GM19035 (cell line): Measurements from ENCODE around the gene TNC.

Experiments
- ATAC-seq: cut with Tn5 transposase; IDR thresholded peaks from one replicate; pipeline ENCODE4 v1.9.1; 2021; ENCODE audit not compliant: unreplicated experiment

TNC gene

GRCh38 chr9:115015018-115015635 is 102.8 kb downstream of the TNC start:
- ATAC-seq, result no peak

- ATAC-seq, result no peak
Measured at GRCh38 chr9:115014438-115014837, 103.5 kb downstream of the TNC start.

GRCh38 chr9:115013998-115014397 is 104.0 kb downstream of the TNC start:
- peak; percentile 67 for ATAC-seq

GRCh38 chr9:115012486-115012885 is 105.5 kb downstream of the TNC start:
- no peak for ATAC-seq

GRCh38 chr9:115010874-115011273 is 107.1 kb downstream of the TNC start:
- ATAC-seq, result no peak

GRCh38 chr9:115008536-115009270 is 109.3 kb downstream of the TNC start:
- ATAC-seq, result no peak

GRCh38 chr9:115006660-115007059 is 111.3 kb downstream of the TNC start:
- no peak for ATAC-seq

GRCh38 chr9:115005322-115005721 is 112.6 kb downstream of the TNC start:
- ATAC-seq, result no peak

GRCh38 chr9:115004545-115004944 is 113.4 kb downstream of the TNC start:
- no peak for ATAC-seq

- ATAC-seq, result no peak
Measured at GRCh38 chr9:115002371-115003120, 115.4 kb downstream of the TNC start.

GRCh38 chr9:115000217-115000639 is 117.7 kb downstream of the TNC start:
- ATAC-seq, result no peak

GRCh38 chr9:114998326-114998725 is 119.6 kb downstream of the TNC start:
- ATAC-seq, result no peak

- ATAC-seq, result no peak
Measured at GRCh38 chr9:114995681-114996221, 122.2 kb downstream of the TNC start.

- no peak for ATAC-seq
Measured at GRCh38 chr9:114994768-114995167, 123.2 kb downstream of the TNC start.

GRCh38 chr9:114991861-114992260 is 126.1 kb downstream of the TNC start:
- no peak for ATAC-seq

- ATAC-seq, result no peak
Measured at GRCh38 chr9:114990901-114991300, 127.1 kb downstream of the TNC start.

- ATAC-seq, result peak; percentile 44
Measured at GRCh38 chr9:114989600-114990410, 128.2 kb downstream of the TNC start.

- ATAC-seq, result peak; percentile 62
Measured at GRCh38 chr9:114988962-114989599, 128.9 kb downstream of the TNC start.

GRCh38 chr9:114987116-114987515 is 130.8 kb downstream of the TNC start:
- ATAC-seq, result no peak

- ATAC-seq, result no peak
Measured at GRCh38 chr9:114985959-114986501, 131.9 kb downstream of the TNC start.
